K562 (cell line): Measurements from ENCODE around the gene HBG1. TPM values are rescaled to one million over a fixed set of nuclear protein-coding genes. Genes with fewer than 3 reads are reported as not detected.
"Not testable (repeated sequence)": the region's sequence is repeated elsewhere in the genome, so short reads cannot be mapped to it uniquely, and the experiment has no call there.

Experiments
- ATAC-seq: fragments of 200-7000 bp; cut with Tn5 transposase; 3 replicates; pipeline ENCODE4 v1.9.1; 2020; ENCODE audit warnings: moderate library complexity
- BruUV-seq: library from RNA; stranded (reverse); fragments of 400-500 nt; replicated peaks from 2 replicates; lab custom pipeline; 2021; lab: Mats Ljungman, UMichigan
- CTCF ChIA-PET: fragments of 300-600 bp; formaldehyde crosslinking; extraction: SDS; loops from one replicate; lab custom pipeline; 2021; ENCODE audit warnings: low intra/inter-chr PET ratio; lab: Yijun Ruan, JAX
- POLR2A ChIA-PET: fragments of 300-600, 350-650 bp; sonication (Branson Sonifier 250); formaldehyde crosslinking; extraction: SDS; loops from one replicate; lab custom pipeline; 2021; ENCODE audit warnings: antibody characterized with exemption, inconsistent platforms; lab: Yijun Ruan, JAX
- DNase-seq, 4 experiments: peaks; one replicate each; pipeline versions ENCODE4 v3.0.0 to v3.0.0-alpha.2; 2011 to 2018; ENCODE audit warnings: low spot score in 3 of 4, mixed read lengths in 3 of 4; ENCODE audit errors: extremely low read depth in 1 of 4
- FAIRE-seq: peaks from 2 replicates; lab custom pipeline; 2011; peaks lifted over from hg19 to GRCh38; lab: Jason Lieb, UNC
- H2AFZ ChIP-seq: 2 replicates; pipeline ENCODE4 v1.6.0; 2011; ENCODE audit warnings: low read depth, low read length, control low read depth, inconsistent platforms
- H3K27ac ChIP-seq: fragments of 200-600 bp; 3 replicates; pipeline ENCODE4 v1.8.0; 2011; ENCODE audit warnings: low read depth, mild to moderate bottlenecking, control low read depth, inconsistent platforms, low read length, moderate library complexity, mixed read lengths; ENCODE audit errors: extremely low read depth
- H3K27me3 ChIP-seq, 2 experiments: fragments of 300-600 bp in 1 of 2; 2 replicates in 1 of 2; 3 replicates in 1 of 2; pipeline versions ENCODE4 v1.6.0 to v1.8.0; 2011; ENCODE audit warnings: inconsistent platforms in 2 of 2, low read length in 2 of 2, mild to moderate bottlenecking in 1 of 2, mixed read lengths in 1 of 2, moderate library complexity in 1 of 2; ENCODE audit not compliant: control insufficient read depth in 2 of 2, insufficient read depth in 2 of 2
- H3K36me3 ChIP-seq: fragments of 300-600 bp; 3 replicates; pipeline ENCODE4 v1.8.0; 2011; ENCODE audit warnings: mild to moderate bottlenecking, low read length, inconsistent platforms; ENCODE audit not compliant: control insufficient read depth, insufficient read depth
- H3K4me1 ChIP-seq, 2 experiments: fragments of 200-600 bp in 1 of 2; replicated peaks in 1 of 2; 2 replicates in 1 of 2; 3 replicates in 1 of 2; pipeline versions ENCODE4 v1.5.1 to v1.8.0; 2011; ENCODE audit warnings: inconsistent platforms in 2 of 2, low read length in 2 of 2, mild to moderate bottlenecking in 1 of 2, mixed read lengths in 1 of 2, moderate library complexity in 1 of 2; ENCODE audit not compliant: control insufficient read depth in 2 of 2, insufficient read depth in 2 of 2
- H3K4me2 ChIP-seq: 2 replicates; pipeline ENCODE4 v1.6.1; 2011; ENCODE audit warnings: low read length, control low read depth, inconsistent platforms, mixed read lengths; ENCODE audit not compliant: insufficient read depth
- H3K4me3 ChIP-seq: fragments of 200-600 bp; sonication (generic), shearing (Covaris generic); 2 replicates; pipeline ENCODE4 v1.5.1; 2016; ENCODE audit warnings: control low read depth, inconsistent platforms
- H3K79me2 ChIP-seq: fragments of 200-600 bp; 3 replicates; pipeline ENCODE4 v1.8.0; 2011; ENCODE audit warnings: low read length, inconsistent platforms; ENCODE audit not compliant: control insufficient read depth, insufficient read depth
- H3K9ac ChIP-seq, 2 experiments: 2 replicates each; pipeline versions ENCODE4 v1.6.0 to v1.6.1; 2011; ENCODE audit warnings: low read depth in 2 of 2, low read length in 2 of 2, control low read depth in 1 of 2, inconsistent platforms in 1 of 2, mild to moderate bottlenecking in 1 of 2, mixed read lengths in 1 of 2; ENCODE audit not compliant: insufficient read depth in 1 of 2
- H3K9me1 ChIP-seq: one replicate; pipeline ENCODE4 v1.6.0; 2011; ENCODE audit warnings: inconsistent platforms, mild to moderate bottlenecking, low read length, moderate library complexity; ENCODE audit not compliant: control insufficient read depth, insufficient read depth
- H3K9me3 ChIP-seq: replicated peaks from 2 replicates; pipeline ENCODE4 v1.5.1; 2011; ENCODE audit warnings: low read depth, low read length, inconsistent platforms; ENCODE audit not compliant: control insufficient read depth, insufficient read depth
- H4K20me1 ChIP-seq: replicated peaks from 2 replicates; pipeline ENCODE4 v1.6.1; 2011; ENCODE audit warnings: low read length, inconsistent platforms, mixed read lengths; ENCODE audit not compliant: control insufficient read depth, insufficient read depth
- ARID1B ChIP-seq: fragments of 450-650 bp; IDR thresholded peaks from 2 replicates; pipeline ENCODE4 v1.6.1; 2016; ENCODE audit warnings: antibody characterized with exemption, mild to moderate bottlenecking, inconsistent platforms
- ARNT ChIP-seq, 2 experiments: fragments of 450-650 bp; IDR thresholded peaks; 2 replicates each; pipeline ENCODE4 v1.6.1; 2016; ENCODE audit warnings: mild to moderate bottlenecking in 1 of 2
- ASH1L ChIP-seq: fragments of 450-650 bp; IDR thresholded peaks from 2 replicates; pipeline ENCODE4 v1.6.1; 2018; ENCODE audit warnings: borderline replicate concordance, mild to moderate bottlenecking, low read depth; ENCODE audit not compliant: partially characterized antibody
- ATF7 ChIP-seq: fragments of 450-650 bp; IDR thresholded peaks from 2 replicates; pipeline ENCODE4 v1.7.1; 2014; ENCODE audit warnings: mild to moderate bottlenecking, moderate library complexity
- BRD9 ChIP-seq: fragments of 450-650 bp; IDR thresholded peaks from 2 replicates; pipeline ENCODE4 v1.6.1; 2018; ENCODE audit warnings: low read depth; ENCODE audit not compliant: partially characterized antibody
- CC2D1A ChIP-seq: fragments of 450-650 bp; IDR thresholded peaks from 2 replicates; pipeline ENCODE4 v1.6.1; 2017; ENCODE audit warnings: mild to moderate bottlenecking
- CEBPB ChIP-seq: fragments of 450-650 bp; IDR thresholded peaks from 2 replicates; pipeline ENCODE4 v1.6.1; 2016; ENCODE audit warnings: missing genetic modification characterization, missing compliant biosample characterization
- DPF2 ChIP-seq: fragments of 450-650 bp; IDR thresholded peaks from 2 replicates; pipeline ENCODE4 v1.6.1; 2016
- ELF4 ChIP-seq: fragments of 450-650 bp; formaldehyde crosslinking; IDR thresholded peaks from 2 replicates; pipeline ENCODE4 v1.4.0; 2022; ENCODE audit warnings: missing genetic modification characterization
- EP400 ChIP-seq: fragments of 450-650 bp; IDR thresholded peaks from 2 replicates; pipeline ENCODE4 v1.6.1; 2017; ENCODE audit warnings: antibody characterized with exemption, mild to moderate bottlenecking, moderate library complexity
- FOXM1 ChIP-seq, 2 experiments: fragments of 450-650 bp in 1 of 2; sonication (generic) in 1 of 2; formaldehyde crosslinking in 1 of 2; IDR thresholded peaks; 2 replicates each; pipeline versions ENCODE4 v1.6.1 to v1.9.0; 2017 to 2022; ENCODE audit warnings: low read depth in 2 of 2, mild to moderate bottlenecking in 2 of 2, missing genetic modification reagents in 1 of 2, moderate library complexity in 1 of 2
- HDAC2 ChIP-seq: fragments of 450-650 bp; IDR thresholded peaks from 2 replicates; pipeline ENCODE4 v1.6.1; 2016; ENCODE audit warnings: mild to moderate bottlenecking
- KDM1A ChIP-seq, 2 experiments: fragments of 450-650 bp; IDR thresholded peaks; 2 replicates each; pipeline ENCODE4 v1.6.1; 2016; ENCODE audit warnings: mild to moderate bottlenecking in 2 of 2
- MTA3 ChIP-seq: fragments of 450-650 bp; formaldehyde crosslinking; IDR thresholded peaks from 2 replicates; pipeline ENCODE4 v1.6.1; 2017; ENCODE audit warnings: mild to moderate bottlenecking, borderline replicate concordance
- PKNOX1 ChIP-seq: fragments of 450-650 bp; IDR thresholded peaks from 2 replicates; pipeline ENCODE4 v1.6.1; 2016
- POLR2H ChIP-seq: IDR thresholded peaks from 2 replicates; pipeline ENCODE4 v1.6.1; 2016; ENCODE audit warnings: missing genetic modification characterization, low read depth, mild to moderate bottlenecking, control low read depth, missing compliant biosample characterization, moderate library complexity
- RAD21 ChIP-seq, 2 experiments: fragments of 250-450 bp in 1 of 2; fragments of 450-650 bp in 1 of 2; sonication (Bioruptor Pico) in 1 of 2; formaldehyde crosslinking in 1 of 2; IDR thresholded peaks in 1 of 2; conservative IDR thresholded peaks in 1 of 2; 2 replicates each; pipeline versions ENCODE4 v1.4.0 to v1.8.0; 2020 to 2022; ENCODE audit warnings: mild to moderate bottlenecking in 2 of 2, moderate library complexity in 1 of 2
- RBFOX2 ChIP-seq: fragments of 200-400 bp; formaldehyde crosslinking; IDR thresholded peaks from 2 replicates; pipeline ENCODE4 v1.6.1; 2017; ENCODE audit warnings: low read depth, mild to moderate bottlenecking, low read length, moderate library complexity
- SMARCA4 ChIP-seq: fragments of 450-650 bp; IDR thresholded peaks from 2 replicates; pipeline ENCODE4 v1.6.1; 2016
- SMARCE1 ChIP-seq: fragments of 450-650 bp; IDR thresholded peaks from 2 replicates; pipeline ENCODE4 v1.7.1; 2016; ENCODE audit warnings: mild to moderate bottlenecking
- SUPT5H ChIP-seq: fragments of 450-650 bp; IDR thresholded peaks from 2 replicates; pipeline ENCODE4 v1.6.1; 2016
- TAF9B ChIP-seq: fragments of 450-650 bp; IDR thresholded peaks from 2 replicates; pipeline ENCODE4 v1.6.1; 2018; ENCODE audit warnings: mild to moderate bottlenecking; ENCODE audit not compliant: partially characterized antibody
- ZEB2 ChIP-seq: fragments of 450-650 bp; IDR thresholded peaks from 2 replicates; pipeline ENCODE4 v1.6.1; 2016
- WGBS: fragments of 100-300 bp; shearing (Covaris generic); methylation state at CpG from one replicate; pipeline ENCODE4 v1.1.6; 2016; ENCODE audit warnings: low coverage, mixed read lengths; ENCODE audit not compliant: insufficient coverage; ENCODE audit errors: missing lambda C conversion rate; 5-methylcytosine and 5-hydroxymethylcytosine counted together
- in situ Hi-C: fragments of 300-500 bp; cut with MboI; formaldehyde crosslinking; loops from 4 replicates; pipeline ENCODE4 v1.15.0; 2018; ENCODE audit warnings: inconsistent platforms, mixed read lengths
- intact Hi-C: fragments of 100-400 bp; cut with micrococcal nuclease; formaldehyde crosslinking; loops from 2 replicates; pipeline ENCODE4 v1.14.2; 2022
- polyA plus RNA-seq, 8 experiments: library from polyadenylated mRNA; depleted of rRNA in 4 of 8; stranded (reverse) in 5 of 8; unstranded in 3 of 8; fragments of >200 nt; fragmentation: Nextera tagmentation in 2 of 8; fragmentation: Illumina TruSeq in 1 of 8; extraction: Ambion mirVana in 2 of 8; extraction: Trizol in 1 of 8; gene quantifications; 2 replicates each; pipeline versions ENCODE4 v1.2.1 to v1.2.3, GENCODE V29; 2011 to 2014; ENCODE audit warnings: inconsistent platforms in 1 of 8, missing spikeins in 1 of 8
- total RNA-seq, 7 experiments: library from RNA; depleted of rRNA in 6 of 7; stranded (reverse); fragments of >200 nt in 6 of 7; fragmentation: Illumina TruSeq in 2 of 7; extraction: Trizol in 2 of 7; gene quantifications; 2 replicates each; pipeline versions ENCODE4 v1.2.1 to v1.2.3, GENCODE V29; 2011 to 2021; ENCODE audit warnings: low replicate concordance in 1 of 7

HBG1 gene
- total and polyA plus RNA-seq, 9 of the 15 experiments (the other 6 are each of a cell fraction or from before 2014, with no cell fraction given), result 1,066 to 16,338 (median 4,898) TPM

- Histone ChIP-seq H3K9ac (peak within 1 kb of the TSS; percentile 70 to 85; a peak in 3 of 4 replicates), H3K79me2 (peaks cover 67% of the 10 kb centered on the region), H2AFZ (peak within 1 kb of the TSS; percentile 16; the same call in 1 of the 2 replicates), H3K4me3 (peak within 1 kb of the TSS; percentile 58), H3K36me3 (peaks cover 20% of the 10 kb centered on the region), H3K27ac (peak within 1 kb of the TSS; percentile 67), H3K4me1 (peaks cover 25 to 40% of the 10 kb centered on the region in 2 experiments), H3K4me2 (peak within 1 kb of the TSS; percentile 94)
- DNase-seq, result peak in 1 of 4 experiments; percentile 32
- TSS peak; percentile 73 for BruUV-seq
- H3K9me1 ChIP-seq; in situ Hi-C loops; H4K20me1 ChIP-seq; CTCF ChIA-PET; H3K9me3 ChIP-seq; intact Hi-C loops; H3K27me3 ChIP-seq; TF ChIP-seq FOXM1 (CRISPR knock-in tag; IDR thresholded peaks at IDR 0.05; ENCODE audit: low read depth): not testable (repeated sequence)
- POLR2A ChIA-PET, result interaction anchor here (0.6 to 6.9 kb wide), 8 partner anchors 12 to 37 kb away, joined by 3 to 30 read pairs (median 4); partner anchors contain the start of gene HBE1
- WGBS, result 4% methylated on average over 3 of the region's 9 CpGs
- ATAC-seq, result peak; percentile 85
- peak; percentile 100 for FAIRE-seq
- TF ChIP-seq POLR2H (tag) (peak; percentile 65; the same call in 1 of the 2 replicates), RBFOX2 (0 out of 2 replicates have a peak, but pooled peaks have one; percentile 21), ARNT (IDR thresholded peaks at IDR 0.05) (0 out of 4 replicates have a peak, but pooled peaks of 1 of the 2 experiments have one; percentile 73), ASH1L (peak; percentile 36), CEBPB (tag) (peak; percentile 86), SUPT5H (peak; percentile 43; the same call in 1 of the 2 replicates), ATF7 (0 out of 2 replicates have a peak, but pooled peaks have one; percentile 23), PKNOX1 (0 out of 2 replicates have a peak, but pooled peaks have one; percentile 11), FOXM1 (IDR thresholded peaks at IDR 0.05; ENCODE audit: low read depth) (peak; percentile 45; the same call in 1 of the 2 replicates), BRD9 (peak; percentile 68), HDAC2 (0 out of 2 replicates have a peak, but pooled peaks have one; percentile 44), MTA3 (peak; percentile 34; the same call in 1 of the 2 replicates), DPF2 (peak; percentile 38), ELF4 (CRISPR knock-in tag) (peak; percentile 19; the same call in 1 of the 2 replicates), KDM1A (IDR thresholded peaks at IDR 0.05) (0 out of 4 replicates have a peak, but pooled peaks of 1 of the 2 experiments have one; percentile 19), SMARCE1 (0 out of 2 replicates have a peak, but pooled peaks have one; percentile 44), ARID1B (0 out of 2 replicates have a peak, but pooled peaks have one; percentile 14), EP400 (peak; percentile 38), SMARCA4 (peak; percentile 60; the same call in 1 of the 2 replicates), RAD21 (CRISPR knock-in tag; conservative IDR thresholded peaks at IDR 0.05 in 1 of 2, IDR thresholded peaks at IDR 0.05 in 1 of 2) (peak; percentile 14 to 21; a peak in 1 of 4 replicates), CC2D1A (peak; percentile 47; the same call in 1 of the 2 replicates), ZEB2 (peak; percentile 23; the same call in 1 of the 2 replicates), TAF9B (peak; percentile 29)
Measured at GRCh38 chr11:5254646-5255413, 5.2 kb upstream of the HBG1 start, which contains the start of gene HBG2. HBG2 (minus strand) TSS chr11:5254781; CDS start chr11:5254728, 53 bp downstream.
